ENCODE results near the gene DBF4B. TPM values are rescaled to one million over a fixed set of nuclear protein-coding genes. Genes with fewer than 3 reads are reported as not detected.

Gene DBF4B
- total and polyA plus RNA-seq, 10 of the 15 experiments (the other 5 are each of a cell fraction or from before 2014, with no cell fraction given): 2.4 to 24.6 (median 16.9) TPM

DNA sequence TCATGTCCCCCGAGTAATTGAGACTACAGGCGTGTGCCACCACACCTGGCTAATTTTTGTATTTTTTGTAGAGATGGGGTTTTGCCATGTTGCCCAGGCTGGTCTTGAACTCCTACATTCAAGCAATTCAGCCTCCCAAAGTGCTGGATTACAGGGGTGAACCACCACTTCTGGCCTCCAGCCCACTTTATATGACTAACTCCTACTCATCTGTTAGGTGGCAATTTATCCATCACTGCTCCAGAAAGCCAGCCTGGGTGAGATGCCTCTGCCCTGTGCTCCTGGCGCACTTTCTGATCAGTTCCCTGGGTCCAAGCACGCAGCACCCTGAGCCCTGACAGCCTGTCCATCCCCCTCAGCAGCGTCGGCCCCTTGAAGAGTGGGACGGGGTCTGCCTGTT lies 79.7 kb downstream of the DBF4B start:
- 37% methylated on average over 7 of the region's 7 CpGs for WGBS (ENCODE audit: insufficient coverage, insufficient replicate concordance, low lambda C conversion rate, missing lambda C conversion rate)
- Histone ChIP-seq H4K20me1 (ENCODE audit: control insufficient read depth, insufficient read depth) (no peaks in the 10 kb centered on the region), H3K4me3 (no peak overlapping the region), H2AFZ (ENCODE audit: control insufficient read depth, low read depth, low read length) (no peak overlapping the region), H3K27me3 (replicated peaks in 1 of 2; ENCODE audit: control insufficient read depth in 2 of 2, insufficient read depth in 2 of 2, low read length in 1 of 2) (no peaks in the 10 kb centered on the region; a peak in 3 of 4 replicates), H3K79me2 (ENCODE audit: control insufficient read depth, insufficient read depth, low read length) (no peaks in the 10 kb centered on the region), H3K9me3 (replicated peaks; ENCODE audit: control insufficient read depth, insufficient read depth, low read length) (no peaks in the 10 kb centered on the region), H3K36me3 (ENCODE audit: control insufficient read depth in 2 of 2, insufficient read depth in 2 of 2, low read length in 1 of 2) (no peaks in the 10 kb centered on the region), H3K9ac (ENCODE audit: control insufficient read depth, insufficient read depth, low read length) (no peak overlapping the region), H3K4me1 (ENCODE audit: control insufficient read depth, insufficient read depth, low read length) (no peaks in the 10 kb centered on the region), H3K4me2 (ENCODE audit: control insufficient read depth, insufficient read depth) (no peak overlapping the region), H3K27ac (ENCODE audit: control insufficient read depth, insufficient read depth) (no peak overlapping the region)
- CTCF ChIA-PET: interaction anchor here (1.2 kb wide), 1 partner anchor 9 kb away, joined by 3 read pairs; no protein-coding TSS in a partner anchor
- intact Hi-C loops (cut with micrococcal nuclease; ENCODE audit: unreplicated experiment): no loop called here
- TF ChIP-seq KLF5 (IDR thresholded peaks at IDR 0.05; ENCODE audit: partially characterized antibody) (no peak), CBX5 (IDR thresholded peaks at IDR 0.05; ENCODE audit: low read depth) (no peak), NR2C1 (IDR thresholded peaks at IDR 0.05) (no peak), ATF7 (IDR thresholded peaks at IDR 0.05; ENCODE audit: low read depth) (no peak), TCF12 (IDR thresholded peaks at IDR 0.05; ENCODE audit: low read depth, low read length) (no peak), RELA (IDR thresholded peaks at IDR 0.05; ENCODE audit: borderline replicate concordance, partially characterized antibody) (no peak), ZBED1 (IDR thresholded peaks at IDR 0.05; ENCODE audit: borderline replicate concordance) (no peak), SMAD5 (IDR thresholded peaks at IDR 0.05; ENCODE audit: low read depth) (no peak), KAT2A (conservative IDR thresholded peaks at IDR 0.05; ENCODE audit: control insufficient read depth, low read depth, low read length) (no peak), CEBPB (IDR thresholded peaks at IDR 0.05; ENCODE audit: borderline replicate concordance in 1 of 2, low read depth in 2 of 2, low read length in 2 of 2) (no peak), ATF2 (IDR thresholded peaks at IDR 0.05; ENCODE audit: low read length) (no peak), JUNB (IDR thresholded peaks at IDR 0.05) (no peak), POLR2AphosphoS5 (IDR thresholded peaks at IDR 0.05; ENCODE audit: low read length) (no peak), RB1 (IDR thresholded peaks at IDR 0.05; ENCODE audit: borderline replicate concordance) (no peak), NKRF (conservative IDR thresholded peaks at IDR 0.05) (no peak), TBL1XR1 (IDR thresholded peaks at IDR 0.05; ENCODE audit: low read depth, low read length) (no peak), YY1 (IDR thresholded peaks at IDR 0.05; ENCODE audit: low read depth, low read length) (no peak)
- TF ChIP-seq, protein P1, sequence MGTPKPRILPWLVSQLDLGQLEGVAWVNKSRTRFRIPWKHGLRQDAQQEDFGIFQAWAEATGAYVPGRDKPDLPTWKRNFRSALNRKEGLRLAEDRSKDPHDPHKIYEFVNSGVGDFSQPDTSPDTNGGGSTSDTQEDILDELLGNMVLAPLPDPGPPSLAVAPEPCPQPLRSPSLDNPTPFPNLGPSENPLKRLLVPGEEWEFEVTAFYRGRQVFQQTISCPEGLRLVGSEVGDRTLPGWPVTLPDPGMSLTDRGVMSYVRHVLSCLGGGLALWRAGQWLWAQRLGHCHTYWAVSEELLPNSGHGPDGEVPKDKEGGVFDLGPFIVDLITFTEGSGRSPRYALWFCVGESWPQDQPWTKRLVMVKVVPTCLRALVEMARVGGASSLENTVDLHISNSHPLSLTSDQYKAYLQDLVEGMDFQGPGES (IDR thresholded peaks at IDR 0.05): no peak
- TF ChIP-seq, protein P2, sequence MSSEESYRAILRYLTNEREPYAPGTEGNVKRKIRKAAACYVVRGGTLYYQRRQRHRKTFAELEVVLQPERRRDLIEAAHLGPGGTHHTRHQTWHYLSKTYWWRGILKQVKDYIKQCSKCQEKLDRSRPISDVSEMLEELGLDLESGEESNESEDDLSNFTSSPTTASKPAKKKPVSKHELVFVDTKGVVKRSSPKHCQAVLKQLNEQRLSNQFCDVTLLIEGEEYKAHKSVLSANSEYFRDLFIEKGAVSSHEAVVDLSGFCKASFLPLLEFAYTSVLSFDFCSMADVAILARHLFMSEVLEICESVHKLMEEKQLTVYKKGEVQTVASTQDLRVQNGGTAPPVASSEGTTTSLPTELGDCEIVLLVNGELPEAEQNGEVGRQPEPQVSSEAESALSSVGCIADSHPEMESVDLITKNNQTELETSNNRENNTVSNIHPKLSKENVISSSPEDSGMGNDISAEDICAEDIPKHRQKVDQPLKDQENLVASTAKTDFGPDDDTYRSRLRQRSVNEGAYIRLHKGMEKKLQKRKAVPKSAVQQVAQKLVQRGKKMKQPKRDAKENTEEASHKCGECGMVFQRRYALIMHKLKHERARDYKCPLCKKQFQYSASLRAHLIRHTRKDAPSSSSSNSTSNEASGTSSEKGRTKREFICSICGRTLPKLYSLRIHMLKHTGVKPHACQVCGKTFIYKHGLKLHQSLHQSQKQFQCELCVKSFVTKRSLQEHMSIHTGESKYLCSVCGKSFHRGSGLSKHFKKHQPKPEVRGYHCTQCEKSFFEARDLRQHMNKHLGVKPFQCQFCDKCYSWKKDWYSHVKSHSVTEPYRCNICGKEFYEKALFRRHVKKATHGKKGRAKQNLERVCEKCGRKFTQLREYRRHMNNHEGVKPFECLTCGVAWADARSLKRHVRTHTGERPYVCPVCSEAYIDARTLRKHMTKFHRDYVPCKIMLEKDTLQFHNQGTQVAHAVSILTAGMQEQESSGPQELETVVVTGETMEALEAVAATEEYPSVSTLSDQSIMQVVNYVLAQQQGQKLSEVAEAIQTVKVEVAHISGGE (CRISPR knock-in tag; IDR thresholded peaks at IDR 0.05): no peak
- FAIRE-seq (no peak), ATAC-seq (no peak), DNase-seq (ENCODE audit: low read depth, low spot score) (no peak)
- no TSS peak for BruUV-seq (replicated peaks)
- POLR2A ChIA-PET: no interaction called here
- in situ Hi-C loops (cut with MboI): no loop called here
- RAD21 ChIA-PET (ENCODE audit: unreplicated experiment): no interaction called here
- SMC1A ChIA-PET (ENCODE audit: uncharacterized antibody, unreplicated experiment): no interaction called here

Measured in GM12878 (cell line).